CD4-positive, alpha-beta T cell treated with Interferon gamma for 1 hour (primary cell): ENCODE measurements around the gene FARS2.

Experiments used
- DNase-seq: peaks from one replicate; pipeline ENCODE4 v3.0.0-alpha.2; 2020

FARS2 gene

GRCh38 chr6:5598123-5598522 is 336.8 kb downstream of the FARS2 start:
- DNase-seq: no peak

GRCh38 chr6:5599127-5599526 is 337.8 kb downstream of the FARS2 start:
- no peak for DNase-seq

- no peak for DNase-seq
These were observed 344.6 kb downstream of the FARS2 start for GRCh38 chr6:5605937-5606336.

- DNase-seq: no peak
These were observed 345.2 kb downstream of the FARS2 start for GRCh38 chr6:5606546-5606945.

- DNase-seq: no peak
These were observed 349.3 kb downstream of the FARS2 start for GRCh38 chr6:5610640-5611039.

- no peak for DNase-seq
These were observed 355.9 kb downstream of the FARS2 start for GRCh38 chr6:5617179-5617578.

- DNase-seq: peak; percentile 48
These were observed 357.9 kb downstream of the FARS2 start for GRCh38 chr6:5619249-5619648.

- no peak for DNase-seq
These were observed 361.1 kb downstream of the FARS2 start for GRCh38 chr6:5622276-5623005.

GRCh38 chr6:5623769-5624168 is 362.5 kb downstream of the FARS2 start:
- DNase-seq: no peak

GRCh38 chr6:5624256-5624655 is 362.9 kb downstream of the FARS2 start:
- DNase-seq: no peak

GRCh38 chr6:5626727-5627426 is 365.6 kb downstream of the FARS2 start:
- DNase-seq: no peak

GRCh38 chr6:5630636-5631035 is 369.3 kb downstream of the FARS2 start:
- DNase-seq: no peak

- no peak for DNase-seq
These were observed 371.1 kb downstream of the FARS2 start for GRCh38 chr6:5632348-5632935.

- DNase-seq: no peak
These were observed 373.2 kb downstream of the FARS2 start for GRCh38 chr6:5634525-5634924.

GRCh38 chr6:5636210-5637030 is 375.1 kb downstream of the FARS2 start:
- DNase-seq: no peak

- DNase-seq: no peak
These were observed 376.4 kb downstream of the FARS2 start for GRCh38 chr6:5637714-5638113.

- no peak for DNase-seq
These were observed 377.4 kb downstream of the FARS2 start for GRCh38 chr6:5638666-5639065.

GRCh38 chr6:5639193-5639592 is 377.9 kb downstream of the FARS2 start:
- DNase-seq: no peak

- no peak for DNase-seq
These were observed 379.3 kb downstream of the FARS2 start for GRCh38 chr6:5640614-5641013.

GRCh38 chr6:5644523-5645185 is 383.3 kb downstream of the FARS2 start:
- no peak for DNase-seq

GRCh38 chr6:5645328-5646290 is 384.3 kb downstream of the FARS2 start:
- no peak for DNase-seq
